ENCODE data around the gene GNS.
"Not testable (repeated sequence)": the region's sequence is repeated elsewhere in the genome, so short reads cannot be mapped to it uniquely, and the experiment has no call there.

Gene GNS

GRCh38 chr12:64694130-64695040 is 64.8 kb downstream of the GNS start:
- DNase-seq, result no peak

DNA sequence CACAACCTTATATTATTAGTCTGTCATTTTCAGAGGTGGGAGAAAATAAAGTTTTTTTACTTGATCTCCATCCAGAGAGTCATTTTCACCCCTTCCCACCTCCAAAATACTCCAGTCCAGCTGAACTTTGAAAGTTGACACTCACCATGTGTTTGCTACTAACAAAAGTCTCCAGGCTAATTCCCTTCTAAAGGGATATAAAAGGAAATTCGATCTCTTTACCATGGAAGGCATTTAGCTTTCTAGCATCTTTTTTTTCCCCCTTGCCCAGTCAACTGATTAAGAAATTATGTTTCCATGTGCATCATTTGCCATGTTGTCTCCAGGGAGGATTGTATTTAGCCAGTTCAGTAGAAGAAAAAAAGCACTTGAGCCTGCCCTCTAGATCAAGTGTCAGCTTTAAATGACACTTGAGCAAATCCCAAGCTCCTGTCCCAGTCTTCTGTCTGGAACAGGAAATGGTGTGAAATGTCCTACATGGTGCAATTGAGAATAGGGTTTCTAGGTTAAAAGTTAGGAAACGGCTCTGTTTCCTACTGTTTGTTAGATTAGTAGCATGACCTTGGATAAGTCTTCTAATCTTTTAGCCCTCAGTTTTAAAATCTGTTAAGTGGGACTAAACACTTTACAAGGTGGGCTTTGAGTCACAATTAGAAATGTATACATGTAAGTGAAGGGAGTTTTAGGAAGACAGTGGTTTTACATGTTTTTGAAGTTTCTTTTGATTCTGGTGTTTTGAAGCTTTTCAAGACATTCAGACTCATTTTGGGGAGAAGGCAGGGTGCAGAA is 67.2 kb downstream of the GNS start:
- no peak for DNase-seq

- DNase-seq, result no peak
These were observed 67.9 kb downstream of the GNS start for GRCh38 chr12:64691227-64691794.

DNA sequence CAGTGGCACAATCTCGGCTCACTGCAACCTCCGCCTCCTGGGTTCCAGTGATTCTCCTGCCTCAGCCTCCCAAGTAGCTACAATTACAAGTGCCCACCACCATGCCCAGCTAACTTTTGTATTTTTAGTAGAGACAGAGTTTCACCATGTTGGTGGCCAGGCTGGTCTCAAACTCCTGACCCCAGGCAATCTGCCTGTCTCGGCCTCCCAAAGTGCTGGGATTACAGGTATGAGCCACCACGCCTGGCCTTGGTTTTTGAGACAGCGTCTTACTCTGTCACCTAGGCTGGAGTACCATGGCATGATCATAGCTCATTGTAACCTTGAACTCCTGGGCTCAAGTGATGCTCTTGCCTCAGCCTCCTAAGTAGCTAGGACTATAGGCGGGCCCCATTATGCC is 69.0 kb downstream of the GNS start:
- not testable (repeated sequence) for DNase-seq

DNA sequence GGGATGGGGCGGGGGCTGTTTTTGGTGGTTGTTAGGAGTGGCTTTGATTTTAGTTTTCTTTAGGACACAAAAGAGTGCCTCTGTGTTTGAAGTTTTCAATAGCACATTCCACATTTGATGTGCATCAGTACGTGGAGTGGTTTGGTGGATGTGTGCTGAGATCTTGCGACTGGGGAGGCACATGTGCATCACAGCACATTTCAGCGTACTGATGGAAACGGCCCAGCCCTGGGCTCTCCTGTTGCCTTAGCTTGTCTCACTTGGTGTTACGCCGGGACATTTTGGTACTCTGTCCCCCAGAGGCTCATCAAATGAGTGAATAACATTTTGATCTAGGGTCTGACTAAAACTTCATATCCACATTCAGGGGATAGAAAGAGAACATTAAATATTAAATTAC is 70.5 kb downstream of the GNS start:
- no peak for DNase-seq

DNA sequence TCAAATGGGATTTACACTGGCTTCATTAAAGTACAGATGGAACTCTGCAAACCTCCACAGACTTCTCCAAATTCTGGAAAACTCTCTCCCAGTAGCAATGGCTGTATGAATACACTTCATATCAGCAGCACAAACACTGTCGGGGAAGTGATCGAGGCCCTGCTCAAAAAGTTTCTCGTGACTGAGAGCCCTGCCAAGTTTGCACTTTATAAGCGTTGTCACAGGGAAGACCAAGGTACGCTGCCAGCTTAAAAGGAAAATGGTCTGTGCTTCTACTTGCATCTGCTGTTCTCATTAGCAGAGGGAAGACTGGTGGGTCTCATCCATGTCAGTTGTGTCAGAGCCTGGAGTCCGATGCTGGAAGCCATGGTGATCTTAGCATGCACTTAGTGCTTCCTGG is 71.0 kb downstream of the GNS start:
- DNase-seq, result no peak

DNA sequence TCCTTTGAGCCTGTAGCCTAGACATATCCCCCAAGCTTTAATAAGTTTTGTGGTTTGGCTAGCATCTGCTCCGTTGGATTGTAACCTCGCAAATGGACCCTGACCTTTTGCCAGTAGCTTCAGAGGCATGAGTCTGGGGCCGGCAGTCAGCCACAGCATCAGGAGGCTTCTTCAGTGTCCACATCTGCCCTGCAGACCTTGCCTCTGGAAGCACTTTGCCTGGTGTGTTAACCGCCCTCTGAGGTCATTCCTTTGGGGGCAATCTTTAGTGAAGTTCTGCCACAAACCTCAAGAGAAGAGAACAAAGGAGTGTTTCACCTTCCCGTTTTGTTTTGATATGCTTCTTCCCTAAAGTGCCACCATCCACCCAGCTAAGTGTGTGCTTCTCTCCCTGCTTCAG is 71.4 kb downstream of the GNS start:
- DNase-seq, result no peak

DNA sequence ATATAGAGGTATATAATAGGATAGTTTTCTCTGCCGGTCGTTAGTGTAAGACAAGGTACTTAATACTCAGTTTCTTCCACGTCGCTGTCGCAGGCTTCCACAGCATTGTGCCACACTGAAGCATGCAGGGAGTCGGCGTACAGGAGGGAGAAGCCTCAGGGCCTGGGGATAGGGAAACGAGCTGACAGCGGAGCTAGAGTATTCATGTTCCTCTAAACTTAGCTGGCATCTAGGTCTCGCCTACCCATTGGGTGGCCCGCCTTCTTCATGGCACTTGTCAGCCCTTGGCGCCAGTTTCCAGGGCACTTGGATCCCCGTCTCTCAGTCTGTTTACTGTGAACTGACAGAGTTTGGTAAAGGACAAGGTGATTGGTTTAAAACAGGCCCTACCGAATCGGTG is 73.6 kb downstream of the GNS start:
- DNase-seq, result no peak

- DNase-seq, result no peak
These were observed 74.2 kb downstream of the GNS start for GRCh38 chr12:64685050-64685449.

DNA sequence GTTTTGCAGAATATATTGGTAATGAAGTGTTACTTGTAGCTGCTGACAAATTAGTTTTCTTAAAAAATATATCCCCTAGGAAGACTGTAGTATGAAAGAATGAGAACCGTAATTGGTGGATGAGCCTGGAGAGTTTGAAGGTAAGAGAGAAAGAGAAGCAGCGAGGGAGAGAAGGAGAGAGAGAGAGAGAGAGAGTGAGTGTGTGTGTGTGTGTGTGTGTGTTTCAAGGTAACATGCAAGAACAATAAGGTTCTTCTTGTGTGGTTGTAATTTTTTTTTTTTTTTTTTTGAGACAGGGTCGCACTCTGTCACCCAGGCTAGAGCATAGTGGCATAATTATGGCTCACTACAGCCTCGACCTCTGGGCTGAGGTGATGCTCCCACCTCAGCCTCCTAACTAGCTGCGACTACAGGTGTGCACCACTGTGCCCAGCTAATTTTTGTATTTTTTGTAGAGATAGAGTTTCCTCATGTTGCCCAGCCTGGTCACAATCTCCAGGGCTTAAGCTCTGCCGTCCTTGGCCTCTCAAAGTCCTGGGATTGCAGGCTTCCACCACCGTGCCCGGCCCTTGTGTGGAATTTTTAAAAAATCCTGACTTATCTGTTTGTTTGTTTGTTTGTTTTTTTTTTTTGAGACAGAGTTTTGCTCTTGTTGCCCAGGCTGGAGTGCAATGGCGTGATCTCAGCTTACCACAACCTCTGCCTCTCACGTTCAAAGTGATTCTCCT is 75.2 kb downstream of the GNS start:
- DNase-seq, result no peak

- DNase-seq, result no peak
These were observed 76.5 kb downstream of the GNS start for GRCh38 chr12:64682572-64683277.

GRCh38 chr12:64681200-64682052 is 77.8 kb downstream of the GNS start:
- no peak for DNase-seq

- DNase-seq, result no peak
These were observed 79.0 kb downstream of the GNS start for GRCh38 chr12:64680235-64680634.

DNA sequence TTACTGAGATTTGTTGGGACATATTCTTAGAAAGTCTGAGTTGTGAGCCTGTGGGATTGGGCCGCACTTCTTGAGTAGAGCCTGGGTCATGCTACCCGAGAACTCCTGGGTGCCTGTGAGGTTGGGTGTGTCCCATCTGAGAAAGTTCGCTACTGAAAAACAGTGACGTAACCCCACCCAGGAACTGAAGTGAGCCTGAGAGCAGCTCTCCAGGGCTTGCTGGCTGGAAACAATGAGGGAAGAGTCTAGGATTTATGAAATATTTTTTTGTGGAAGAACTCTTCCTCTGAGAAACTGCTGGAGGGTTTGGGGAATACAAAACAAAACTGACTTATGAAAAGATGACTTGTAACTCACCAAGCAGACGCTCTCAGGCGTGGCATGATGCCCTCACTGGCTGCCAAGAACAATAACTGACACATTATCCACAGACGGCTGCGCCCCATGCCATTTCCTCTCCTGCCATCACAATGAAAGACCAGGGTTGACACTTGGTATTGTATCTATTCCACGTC is 79.7 kb downstream of the GNS start:
- DNase-seq, result no peak

DNA sequence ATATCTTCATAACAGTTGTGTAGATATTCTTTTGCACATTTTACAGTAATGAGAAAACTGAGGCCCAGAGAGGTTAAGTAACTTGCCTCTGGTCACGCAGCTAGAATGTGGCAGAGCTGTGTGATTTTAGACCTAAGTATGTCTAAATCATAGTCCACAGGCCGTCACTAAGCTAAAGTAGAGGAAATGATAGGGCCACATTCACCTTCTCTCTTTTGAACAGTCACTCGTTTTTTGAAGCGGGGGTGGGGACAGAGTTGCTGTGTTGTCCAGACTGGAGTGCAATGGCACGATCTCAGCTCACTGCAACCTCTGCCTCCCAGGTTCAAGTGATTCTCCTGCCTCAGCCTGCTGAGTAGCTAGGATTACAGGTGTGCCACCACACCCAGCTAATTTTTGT is 80.4 kb downstream of the GNS start:
- DNase-seq, result no peak

GRCh38 chr12:64678248-64678647 is 81.0 kb downstream of the GNS start:
- DNase-seq, result no peak

- DNase-seq, result no peak
These were observed 83.4 kb downstream of the GNS start for GRCh38 chr12:64675795-64676194.

- no peak for DNase-seq
These were observed 84.8 kb downstream of the GNS start for GRCh38 chr12:64674367-64674922.

GRCh38 chr12:64673490-64674169 is 85.6 kb downstream of the GNS start:
- DNase-seq, result no peak

DNA sequence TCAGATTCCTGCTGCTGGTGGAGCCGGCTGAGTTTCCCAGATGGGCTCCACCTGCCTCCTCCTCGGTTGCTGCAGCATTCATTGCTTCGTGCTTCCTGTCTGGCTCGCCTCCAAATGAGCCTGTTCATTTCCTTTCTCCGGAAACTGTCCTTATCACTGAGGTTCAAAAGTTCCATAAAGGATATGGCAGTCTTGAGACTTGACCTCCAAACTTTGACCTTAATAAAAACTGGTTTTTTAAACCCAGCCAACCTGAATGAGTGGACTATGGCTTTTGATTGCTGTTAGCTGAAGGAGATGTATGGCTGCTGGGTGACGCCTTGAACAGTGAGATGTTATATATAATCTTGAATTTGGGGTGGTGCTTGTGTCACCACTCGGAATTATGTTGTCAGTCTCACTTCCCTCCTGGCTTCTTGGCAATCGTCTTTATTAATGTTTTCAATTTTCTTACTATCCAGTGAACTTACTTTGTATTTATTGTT is 86.2 kb downstream of the GNS start:
- no peak for DNase-seq
